Measurements from ENCODE around the gene CABP4. TPM values are rescaled to one million over a fixed set of nuclear protein-coding genes. Genes with fewer than 3 reads are reported as not detected.

CABP4 gene
- total RNA-seq, 4 donors from 2014 or later = 0.65 to 4.6 (median 3.0) TPM

DNA sequence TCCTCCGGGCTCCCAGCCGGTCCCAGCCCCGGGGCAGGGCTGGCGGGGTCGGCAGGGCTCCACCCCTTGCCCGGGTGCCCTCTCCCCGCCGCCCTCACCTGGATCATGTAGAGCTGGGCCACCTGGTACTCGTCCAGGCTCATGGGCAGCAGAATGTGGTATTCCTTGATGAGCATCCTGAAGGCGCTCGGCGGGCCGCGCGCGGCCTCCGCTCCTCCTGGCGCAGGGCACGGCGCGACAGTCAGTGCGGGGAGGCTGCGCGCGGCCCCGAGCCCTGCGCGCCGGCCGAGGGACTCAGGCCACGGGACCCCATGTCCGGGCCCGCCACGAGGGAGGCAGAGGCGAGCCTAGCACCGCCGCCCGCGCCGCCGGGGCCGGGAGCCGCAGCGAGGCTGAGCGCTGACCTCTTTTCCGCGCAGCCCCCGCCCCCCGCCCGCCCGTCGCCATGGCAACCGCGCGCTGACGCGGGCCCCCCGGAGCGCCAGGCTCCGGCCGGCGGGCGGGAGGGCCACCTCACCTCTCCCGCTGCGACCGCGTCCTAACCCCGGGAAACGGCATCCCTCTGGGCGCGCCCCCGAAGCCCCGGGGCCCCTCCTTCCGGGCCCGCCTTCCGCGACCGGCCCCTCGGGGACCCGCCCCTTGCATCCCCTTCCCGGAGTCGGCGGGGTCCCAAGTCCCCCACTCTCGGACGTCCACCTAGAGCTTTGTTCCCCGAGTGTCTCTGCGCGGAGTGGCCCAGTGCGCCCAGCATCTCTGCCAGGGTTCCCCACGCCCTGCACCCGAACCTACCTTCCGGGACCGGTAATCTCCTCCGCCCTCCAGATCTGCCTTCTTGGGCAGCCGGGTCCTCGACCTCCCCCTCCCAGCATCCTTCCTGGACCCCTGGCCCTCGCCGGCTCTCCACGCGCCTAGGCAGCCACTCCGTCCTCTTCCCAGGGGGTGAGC lies 49.1 kb downstream of the CABP4 start:
- ATAC-seq (ENCODE audit: low FRiP score) (no peak), DNase-seq (ENCODE audit: low spot score) (no peak)
- TF ChIP-seq, protein P1, sequence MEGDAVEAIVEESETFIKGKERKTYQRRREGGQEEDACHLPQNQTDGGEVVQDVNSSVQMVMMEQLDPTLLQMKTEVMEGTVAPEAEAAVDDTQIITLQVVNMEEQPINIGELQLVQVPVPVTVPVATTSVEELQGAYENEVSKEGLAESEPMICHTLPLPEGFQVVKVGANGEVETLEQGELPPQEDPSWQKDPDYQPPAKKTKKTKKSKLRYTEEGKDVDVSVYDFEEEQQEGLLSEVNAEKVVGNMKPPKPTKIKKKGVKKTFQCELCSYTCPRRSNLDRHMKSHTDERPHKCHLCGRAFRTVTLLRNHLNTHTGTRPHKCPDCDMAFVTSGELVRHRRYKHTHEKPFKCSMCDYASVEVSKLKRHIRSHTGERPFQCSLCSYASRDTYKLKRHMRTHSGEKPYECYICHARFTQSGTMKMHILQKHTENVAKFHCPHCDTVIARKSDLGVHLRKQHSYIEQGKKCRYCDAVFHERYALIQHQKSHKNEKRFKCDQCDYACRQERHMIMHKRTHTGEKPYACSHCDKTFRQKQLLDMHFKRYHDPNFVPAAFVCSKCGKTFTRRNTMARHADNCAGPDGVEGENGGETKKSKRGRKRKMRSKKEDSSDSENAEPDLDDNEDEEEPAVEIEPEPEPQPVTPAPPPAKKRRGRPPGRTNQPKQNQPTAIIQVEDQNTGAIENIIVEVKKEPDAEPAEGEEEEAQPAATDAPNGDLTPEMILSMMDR (IDR thresholded peaks at IDR 0.05) = no peak

DNA sequence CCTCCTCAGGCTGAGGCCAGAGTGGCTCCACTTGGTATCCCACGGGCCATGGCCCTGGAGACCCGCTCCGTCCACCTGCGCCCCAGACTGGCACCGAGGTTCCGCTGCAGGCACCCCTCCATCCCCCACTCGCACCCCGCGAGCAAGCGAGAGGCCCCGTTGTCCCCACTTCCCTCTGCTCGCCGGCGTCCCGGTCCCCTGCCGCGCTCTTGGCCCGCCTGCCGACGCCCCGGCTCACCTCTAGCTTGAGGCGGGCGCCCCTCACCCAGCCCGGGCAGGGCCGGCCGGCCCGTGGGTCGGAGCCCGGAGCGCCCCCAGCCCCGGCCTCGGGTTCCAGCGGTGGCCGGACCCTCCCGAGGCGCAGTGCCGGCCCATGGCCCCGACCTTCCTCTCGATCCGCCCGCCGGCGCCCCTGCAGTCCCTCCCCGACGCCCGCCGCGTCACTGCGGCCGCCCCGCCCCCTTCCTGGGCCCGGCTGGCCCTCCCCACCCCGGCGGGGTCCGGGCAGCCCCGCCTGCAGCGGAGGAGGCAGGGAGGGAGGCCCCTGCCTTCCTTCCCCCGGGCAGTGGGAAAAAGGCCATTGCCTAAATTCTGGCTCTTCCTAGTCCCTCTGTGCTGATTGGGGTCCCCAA lies 49.9 kb downstream of the CABP4 start, which contains the start of gene PITPNM1:
TSS of gene PITPNM1 (minus strand) at position 414 of the 632 bp plus-strand sequence. CDS start 1,183 bp downstream, outside the sequence.
- DNase-seq (ENCODE audit: low spot score) (no peak), ATAC-seq (ENCODE audit: low FRiP score) (peak; percentile 24)
- TF ChIP-seq, protein P1 (IDR thresholded peaks at IDR 0.05) = no peak

DNA sequence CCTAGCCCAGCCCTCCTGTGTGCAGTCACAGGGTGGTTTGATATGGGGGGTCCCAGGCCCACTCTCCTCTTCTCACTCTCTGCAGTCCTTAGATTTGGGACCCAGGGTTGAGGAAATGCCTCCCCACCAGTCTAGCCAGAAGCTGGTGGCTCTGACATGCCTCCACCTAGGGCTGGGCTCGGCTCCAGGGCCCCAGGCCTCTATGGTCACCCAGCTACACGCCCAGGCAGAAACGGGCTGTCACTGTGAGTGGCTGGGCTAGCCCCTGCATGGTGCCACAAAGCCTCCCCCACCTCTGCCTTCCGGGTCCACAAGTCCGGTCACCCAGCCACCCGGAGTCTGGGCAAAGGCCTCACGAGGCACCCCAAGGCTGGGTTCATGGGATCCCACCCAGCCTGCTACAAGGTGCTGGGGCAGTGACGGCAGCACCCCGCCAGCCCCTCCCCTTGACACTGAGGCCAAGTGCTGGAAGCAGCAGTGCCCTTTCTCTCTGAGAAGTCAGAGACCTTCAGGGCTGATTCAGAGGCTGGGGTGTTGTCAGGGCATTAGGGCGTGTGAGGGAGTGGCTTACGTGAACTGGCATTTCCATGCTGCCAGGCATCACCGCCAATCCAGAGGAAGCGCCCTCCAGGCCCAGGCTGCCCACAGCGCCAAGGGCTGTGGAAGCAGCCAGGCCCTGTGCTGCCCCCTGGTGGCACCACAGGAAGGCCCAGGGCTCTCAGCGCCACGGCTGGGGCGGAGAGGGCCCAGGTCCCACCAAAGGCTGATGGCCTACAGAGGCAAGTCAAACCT lies 50.6 kb downstream of the CABP4 start:
- TF ChIP-seq, protein P1 (IDR thresholded peaks at IDR 0.05) = peak in 2 of 3 donors; percentile 78 to 84
- DNase-seq (ENCODE audit: low spot score) (peak; percentile 75), ATAC-seq (ENCODE audit: low FRiP score) (peak; percentile 69)

DNA sequence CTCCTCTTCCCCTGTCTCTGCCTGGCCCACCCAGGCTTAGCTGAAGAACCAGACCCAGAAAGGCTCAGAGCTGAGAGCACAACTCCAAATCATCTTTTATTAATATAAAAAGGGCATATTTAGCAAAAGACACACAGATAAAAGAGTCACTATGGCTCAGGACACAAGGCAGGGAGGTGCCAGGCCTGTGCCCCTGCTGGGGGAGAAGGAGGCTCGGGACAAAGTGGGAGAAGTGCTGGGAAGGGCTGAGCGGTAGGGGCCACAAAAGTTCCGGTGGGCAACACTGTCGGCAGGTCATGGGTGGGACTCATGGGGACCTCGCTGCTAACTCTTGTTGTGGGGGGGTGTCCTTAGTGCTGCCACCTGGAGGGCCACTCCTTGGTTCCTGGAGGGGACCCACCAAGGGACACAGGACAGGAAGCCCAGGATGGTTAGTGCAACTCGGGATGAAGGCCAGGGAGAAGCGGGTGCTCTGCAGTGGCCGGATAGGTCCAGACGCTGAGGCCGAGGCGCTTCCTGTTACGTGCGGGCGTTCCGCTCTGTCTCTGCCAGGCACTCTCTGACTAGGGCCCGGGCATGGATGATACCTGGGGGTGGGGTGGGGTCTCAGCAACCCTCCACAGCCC lies 51.4 kb downstream of the CABP4 start:
- TF ChIP-seq, protein P1 (IDR thresholded peaks at IDR 0.05) = no peak
- ATAC-seq (ENCODE audit: low FRiP score) = no peak
- no peak for DNase-seq (ENCODE audit: low spot score)

DNA sequence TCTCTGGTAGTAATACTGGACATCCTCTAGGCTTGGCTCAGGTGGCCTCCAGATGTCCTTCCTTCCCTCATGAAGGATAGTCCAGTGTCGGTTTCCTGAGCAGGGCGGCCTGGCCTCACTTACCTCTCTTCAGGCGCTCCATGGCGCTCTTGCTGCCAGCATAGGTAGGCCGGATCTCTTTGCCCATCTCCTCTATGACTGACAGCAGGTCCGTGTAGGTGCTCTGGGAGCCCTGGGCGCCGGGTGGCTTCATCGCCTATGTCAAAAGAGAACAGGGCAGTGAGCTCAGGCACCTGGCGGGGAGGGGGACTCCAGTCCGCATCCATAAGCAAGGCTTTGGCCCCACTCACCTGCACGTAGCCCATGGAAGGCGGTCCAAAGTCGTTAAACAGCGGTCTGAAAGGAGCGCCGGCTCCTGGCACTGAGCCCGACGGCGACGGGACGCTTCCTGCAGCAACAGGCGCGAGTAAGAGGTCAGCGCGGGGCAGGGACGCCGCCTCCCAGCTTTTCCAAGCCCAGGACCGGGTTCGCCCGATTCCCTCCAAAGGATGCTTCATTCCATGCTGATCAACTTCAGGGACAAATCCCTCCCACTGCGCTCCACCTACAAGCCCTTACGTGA lies 52.2 kb downstream of the CABP4 start:
- ATAC-seq (ENCODE audit: low FRiP score) = peak; percentile 1
- no peak for DNase-seq (ENCODE audit: low spot score)
- TF ChIP-seq, protein P1 (IDR thresholded peaks at IDR 0.05) = no peak

Measured in omental fat pad (tissue), 4 donors.